GM21390 (cell line): ENCODE measurements around the gene TEKT5.
"Not testable (repeated sequence)": the region's sequence is repeated elsewhere in the genome, so short reads cannot be mapped to it uniquely, and the experiment has no call there.

Experiments
- ATAC-seq: cut with Tn5 transposase; IDR thresholded peaks from one replicate; pipeline ENCODE4 v1.9.1; 2021; ENCODE audit not compliant: unreplicated experiment

The TEKT5 gene

DNA sequence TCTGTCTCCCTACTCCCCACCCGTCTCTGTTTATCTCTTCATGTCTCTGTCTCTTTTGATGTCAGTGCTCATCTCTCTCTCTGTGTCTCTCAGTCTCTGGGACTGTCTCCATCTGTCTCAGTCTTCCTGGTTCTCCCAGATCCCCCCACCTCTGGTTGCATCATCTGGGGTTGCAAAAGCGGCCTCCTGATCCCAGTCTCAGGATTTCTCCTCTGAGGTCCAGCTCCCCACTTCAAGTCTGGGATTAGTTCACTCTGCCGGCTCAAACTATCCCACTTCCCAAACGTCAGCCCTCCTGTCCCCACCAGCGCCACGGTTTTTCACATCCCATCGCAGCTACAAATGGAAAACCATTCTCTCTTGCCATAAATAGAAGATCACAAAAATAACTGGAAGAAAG lies 9.0 kb downstream of the TEKT5 start:
- ATAC-seq: no peak

DNA sequence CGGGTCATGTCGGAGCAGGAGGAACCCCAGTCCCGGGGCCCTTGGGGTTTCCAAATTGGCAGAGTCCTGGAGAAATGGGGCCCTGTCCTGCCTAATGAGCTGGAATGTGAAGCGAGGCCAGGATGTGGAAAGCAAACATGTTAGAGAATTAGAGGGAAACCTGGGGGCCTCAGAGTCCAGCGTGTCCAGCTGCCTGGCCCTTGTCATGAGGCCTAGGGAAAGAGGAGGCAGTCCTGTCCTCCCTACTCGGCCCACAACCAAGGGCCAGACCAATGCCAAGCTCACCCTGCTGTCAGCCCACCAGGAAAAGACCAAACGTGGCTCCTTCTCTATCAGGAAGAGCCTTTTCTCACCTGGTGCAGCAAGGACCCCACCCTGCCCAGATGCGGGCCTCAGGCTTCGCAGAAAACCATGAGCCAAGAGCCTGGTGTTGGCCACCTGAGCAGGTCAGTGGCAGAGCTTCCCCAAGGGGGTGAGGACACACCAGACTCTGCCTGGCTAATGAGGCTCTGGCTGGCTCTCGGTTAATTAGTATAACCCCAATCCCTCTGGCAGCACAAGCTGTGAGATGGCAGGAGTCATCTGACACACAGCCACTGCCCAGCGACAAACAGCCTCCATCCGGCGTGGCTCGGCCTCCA lies 10.1 kb downstream of the TEKT5 start:
- ATAC-seq: no peak

DNA sequence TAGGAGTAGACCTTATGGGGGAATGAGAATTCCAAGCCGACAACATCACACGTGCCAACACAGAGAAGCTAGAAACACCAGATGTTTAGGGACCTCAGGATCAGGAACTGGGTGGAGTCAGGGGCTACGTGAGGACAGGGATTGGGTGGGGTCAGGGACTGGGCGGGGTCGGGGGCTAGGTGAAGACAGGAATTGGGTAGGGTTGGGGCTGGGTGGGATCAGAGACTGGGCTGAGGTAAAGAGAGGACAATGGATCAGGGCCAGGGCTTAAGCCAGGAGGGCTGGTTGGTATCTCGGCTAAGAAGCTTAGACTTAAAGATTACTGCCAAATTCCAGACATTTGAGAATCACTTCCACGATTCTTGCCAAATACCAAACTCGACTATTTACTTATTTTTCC lies 11.6 kb downstream of the TEKT5 start:
- ATAC-seq: no peak

DNA sequence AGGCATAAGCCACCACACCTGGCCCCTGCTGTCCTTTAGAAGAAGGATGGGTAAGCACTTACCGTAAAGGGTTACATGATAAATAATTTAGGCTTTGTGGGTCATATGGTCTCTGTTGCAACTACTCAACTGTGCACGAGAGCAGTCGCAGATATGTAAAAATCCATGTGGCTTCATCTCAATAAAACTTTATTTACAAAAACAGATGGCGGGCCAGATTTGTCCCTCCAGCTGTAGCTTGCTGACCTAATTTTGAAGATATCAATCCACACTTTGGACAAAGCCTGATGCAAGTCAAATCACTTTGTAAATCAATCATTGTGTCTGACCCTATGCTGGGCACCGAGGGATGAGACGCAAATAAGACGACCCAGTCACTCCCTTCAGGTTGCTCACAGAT lies 12.1 kb downstream of the TEKT5 start:
- ATAC-seq: no peak

DNA sequence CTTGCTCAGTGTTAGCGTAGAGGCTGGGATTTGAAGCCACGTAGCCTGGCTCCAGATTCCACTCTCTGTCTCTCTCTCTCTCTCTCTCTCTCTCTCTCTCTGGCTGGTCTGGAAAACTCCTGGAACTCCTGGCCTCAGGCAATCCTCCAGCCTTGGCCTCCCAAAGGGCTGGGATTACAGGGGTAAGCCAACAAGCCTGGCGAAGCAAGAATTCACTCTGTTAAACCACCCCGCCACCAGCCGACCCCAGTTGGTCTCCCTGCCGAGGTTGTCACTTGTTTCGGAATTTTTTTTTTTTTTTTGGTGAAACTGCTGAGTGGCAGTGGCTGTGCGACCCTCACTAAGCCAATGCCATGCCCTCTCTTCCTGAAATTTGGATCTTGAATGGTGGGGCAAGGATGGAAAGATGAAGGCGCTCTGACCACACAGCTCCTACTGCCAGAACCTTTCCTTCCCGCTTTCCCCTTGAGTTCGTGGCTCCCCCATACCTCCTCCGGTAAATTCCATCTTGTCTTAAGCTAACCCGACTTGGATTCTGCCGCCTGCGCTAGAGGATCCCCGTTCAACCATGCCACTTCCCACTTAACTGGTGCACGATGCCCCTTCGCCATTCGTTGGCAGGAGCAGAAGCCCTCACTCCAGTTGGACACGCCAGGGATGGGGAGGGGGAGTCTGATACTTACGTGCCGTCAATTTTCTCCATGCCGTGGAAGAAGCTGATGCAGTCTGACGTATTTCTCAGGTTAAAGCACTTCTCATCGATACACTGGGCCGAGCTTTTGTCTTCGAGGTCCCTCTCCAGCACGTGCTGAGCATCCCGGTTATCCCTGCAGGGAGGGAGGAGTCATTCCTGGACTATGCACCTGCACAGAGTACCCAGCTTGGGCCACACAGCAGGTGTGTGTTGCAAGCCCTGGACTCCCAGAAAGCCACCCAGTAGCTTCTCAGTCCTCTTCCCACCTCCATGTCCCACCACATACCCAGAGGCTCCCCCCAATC lies 13.1 kb downstream of the TEKT5 start:
- no peak for ATAC-seq

DNA sequence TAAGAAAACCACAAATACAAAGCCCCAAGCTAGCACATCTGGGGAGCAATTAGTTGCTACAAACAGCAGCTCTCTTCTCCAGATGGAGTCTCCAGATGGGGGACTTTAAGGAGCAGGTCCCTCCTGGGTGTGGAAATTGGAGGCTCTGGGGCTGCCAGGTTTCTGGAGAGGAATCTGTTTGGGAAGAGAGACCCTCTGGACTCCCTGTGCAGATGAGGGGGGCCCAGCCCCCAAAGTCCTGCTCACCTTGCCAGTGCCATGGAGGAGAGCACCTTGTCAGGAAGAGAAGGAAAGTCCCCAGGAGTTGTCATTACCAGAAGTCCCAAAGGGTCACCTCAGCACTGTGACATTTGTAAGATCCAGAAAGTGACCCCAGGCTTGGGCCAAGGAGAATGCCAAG lies 14.8 kb downstream of the TEKT5 start:
- no peak for ATAC-seq

DNA sequence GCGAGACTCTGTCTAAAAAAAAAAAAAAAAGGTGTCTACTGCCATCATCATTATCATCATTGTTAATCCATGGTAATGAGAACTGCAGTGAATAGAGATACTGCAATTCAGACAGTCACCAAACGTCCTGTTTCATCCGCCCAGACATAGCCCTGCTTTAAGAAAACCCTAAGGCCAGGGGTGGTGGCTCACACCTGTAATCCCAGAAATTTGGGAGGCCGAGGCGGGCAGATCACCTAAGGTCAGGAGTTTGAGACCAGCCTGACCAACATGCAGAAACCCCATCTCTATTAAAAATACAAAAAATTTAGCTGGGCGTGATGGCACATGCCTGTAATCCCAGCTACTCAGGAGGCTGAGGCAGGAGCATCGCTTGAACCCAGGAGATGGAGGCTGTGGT lies 15.3 kb downstream of the TEKT5 start:
- not testable (repeated sequence) for ATAC-seq

DNA sequence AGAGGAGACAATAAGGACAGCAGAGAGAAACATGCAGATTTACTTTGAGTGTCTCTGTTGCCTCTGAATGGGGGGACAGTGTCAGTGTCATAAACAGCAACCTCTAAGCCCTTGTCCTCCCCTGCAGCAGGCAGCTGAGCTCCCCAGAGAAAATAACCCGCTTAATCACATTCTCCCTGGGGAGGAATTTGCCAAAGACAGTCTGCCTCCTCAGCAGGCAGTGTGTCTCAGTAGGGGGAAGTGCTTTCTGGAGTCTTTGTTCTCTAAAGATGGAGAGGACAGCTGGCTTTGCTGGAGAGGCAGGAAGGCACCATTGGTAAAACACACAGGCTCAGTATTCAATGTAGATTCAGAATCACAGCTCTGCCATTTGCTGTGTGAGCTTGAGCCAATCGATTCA lies 16.1 kb downstream of the TEKT5 start:
- no peak for ATAC-seq

DNA sequence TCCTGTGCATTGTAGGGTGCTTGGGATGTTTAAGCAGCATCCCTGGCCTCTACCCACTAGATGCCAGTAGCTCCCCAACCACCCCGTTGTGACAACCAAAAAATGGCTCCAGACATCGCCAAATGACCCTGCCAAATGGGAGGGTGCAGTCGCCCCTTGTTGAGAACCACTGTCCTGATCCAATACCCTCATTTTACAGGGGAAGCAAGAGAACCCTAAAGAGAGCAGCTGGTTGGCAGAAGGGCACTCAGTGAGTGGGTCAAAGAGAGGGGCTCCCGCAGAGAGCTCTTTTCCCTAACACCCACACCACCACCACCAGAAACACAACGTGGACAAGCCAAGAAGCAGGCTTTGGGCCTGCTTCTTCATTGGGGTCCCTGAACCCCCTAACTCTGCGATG lies 18.4 kb downstream of the TEKT5 start:
- ATAC-seq: no peak

DNA sequence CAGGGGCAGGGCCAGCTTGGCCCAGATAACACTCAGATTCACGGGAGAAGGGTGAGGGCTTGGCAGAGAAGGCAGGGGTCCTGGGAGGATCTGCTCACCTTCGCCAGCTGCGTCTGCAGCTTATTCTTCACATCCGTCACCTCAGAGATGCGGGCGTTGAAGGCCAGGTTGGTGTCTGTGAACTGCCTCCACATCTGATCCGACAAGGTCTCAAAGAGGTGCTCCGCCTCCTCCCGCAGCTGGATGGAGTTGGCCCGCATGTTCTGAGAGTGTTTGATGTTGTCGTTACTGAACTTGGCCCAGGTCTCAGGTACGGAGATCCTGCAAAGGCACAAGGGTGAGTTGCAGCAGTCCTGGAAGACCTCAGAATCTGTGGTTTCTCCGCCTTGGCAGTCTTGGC lies 18.9 kb downstream of the TEKT5 start:
- ATAC-seq: no peak

DNA sequence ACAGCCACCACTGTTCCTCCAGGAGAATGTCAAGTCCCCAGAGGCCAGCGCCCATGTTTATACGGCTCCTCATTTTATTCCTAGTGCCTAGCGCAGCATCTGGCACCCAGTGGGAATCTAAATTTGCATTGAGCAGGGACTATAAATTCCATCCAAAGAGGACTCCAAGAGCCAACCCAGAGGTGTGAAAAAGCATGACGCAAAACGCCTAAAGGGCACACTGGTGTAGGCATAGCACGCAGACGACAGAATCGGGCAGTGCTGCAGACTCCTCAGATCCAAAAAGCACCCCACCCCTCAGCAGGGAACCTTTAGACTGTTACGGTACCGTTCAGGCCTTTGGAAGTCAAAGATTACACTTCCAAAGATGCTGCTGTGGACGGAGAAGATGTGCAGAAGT lies 19.5 kb downstream of the TEKT5 start:
- no peak for ATAC-seq

DNA sequence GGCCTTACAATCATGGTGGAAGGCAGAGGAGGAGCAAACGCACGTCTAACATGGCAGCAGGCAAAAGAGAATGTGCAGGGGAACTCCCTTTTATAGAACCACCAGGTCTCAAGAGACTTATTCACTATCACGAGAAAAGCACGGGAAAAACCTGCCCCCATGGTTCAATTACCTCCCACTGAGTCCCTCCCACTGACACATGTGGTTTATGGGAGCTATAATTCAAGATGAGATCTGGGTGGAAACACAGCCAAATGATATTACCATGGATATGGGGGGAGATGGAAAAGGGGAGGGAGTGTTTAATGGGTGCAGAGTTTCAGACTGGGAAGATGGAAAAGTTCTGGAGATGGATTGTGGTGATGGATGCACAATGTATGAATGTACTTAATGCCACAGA lies 23.0 kb downstream of the TEKT5 start:
- ATAC-seq: no peak

DNA sequence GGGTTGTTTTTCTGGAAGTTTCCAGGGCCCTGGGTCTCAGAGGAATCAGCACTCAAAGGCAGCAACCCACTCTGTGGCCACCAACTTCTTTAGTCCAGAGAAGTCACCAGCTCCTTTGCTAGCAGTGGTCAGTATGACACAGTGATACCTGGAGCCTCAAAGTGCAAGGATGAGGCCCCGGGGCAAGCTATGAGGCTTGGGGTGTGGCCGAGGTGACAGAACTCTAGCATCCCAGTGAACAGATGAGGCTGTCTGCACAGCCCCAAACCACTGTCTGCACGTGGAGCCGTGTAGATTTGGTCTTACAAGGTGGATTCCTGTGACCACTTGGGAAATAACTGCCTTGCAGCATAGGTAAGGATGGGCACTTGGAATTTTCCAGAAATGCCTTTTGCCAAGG lies 24.9 kb downstream of the TEKT5 start:
- ATAC-seq: no peak

DNA sequence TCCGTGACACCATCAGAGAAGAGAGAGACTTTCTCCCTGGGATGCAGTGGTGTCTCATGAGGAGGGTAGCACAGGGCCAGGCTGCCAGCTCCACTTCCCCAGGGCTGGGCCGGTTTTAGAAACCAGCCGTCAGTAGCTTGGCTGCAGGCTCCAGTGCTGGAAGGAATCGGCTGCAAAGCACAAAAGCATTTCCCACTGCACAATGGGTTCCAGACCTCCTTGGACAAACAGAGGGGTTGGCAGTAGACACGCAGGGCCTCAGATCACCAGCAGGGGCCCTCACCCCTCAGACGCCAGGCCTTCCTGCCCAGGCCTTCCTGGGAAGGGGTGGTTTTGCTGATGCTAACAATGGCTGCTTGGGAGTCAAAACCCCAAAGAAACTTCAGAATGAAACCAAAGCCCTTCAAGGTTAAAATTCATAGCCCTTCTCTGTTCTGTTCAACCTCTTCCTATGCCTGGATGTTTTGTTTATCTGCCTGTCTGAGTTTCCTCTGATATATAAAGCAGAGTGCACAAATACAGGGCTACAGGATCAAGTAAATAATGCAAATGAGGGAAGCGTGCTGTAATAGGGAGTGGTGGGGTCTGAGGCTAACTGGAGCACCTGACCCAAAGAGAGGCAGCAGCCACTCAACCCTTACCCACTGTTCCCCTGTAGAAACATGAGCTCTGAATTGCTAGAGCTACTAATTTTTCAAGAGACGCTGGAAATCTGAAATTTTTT lies 26.2 kb downstream of the TEKT5 start:
- no peak for ATAC-seq

DNA sequence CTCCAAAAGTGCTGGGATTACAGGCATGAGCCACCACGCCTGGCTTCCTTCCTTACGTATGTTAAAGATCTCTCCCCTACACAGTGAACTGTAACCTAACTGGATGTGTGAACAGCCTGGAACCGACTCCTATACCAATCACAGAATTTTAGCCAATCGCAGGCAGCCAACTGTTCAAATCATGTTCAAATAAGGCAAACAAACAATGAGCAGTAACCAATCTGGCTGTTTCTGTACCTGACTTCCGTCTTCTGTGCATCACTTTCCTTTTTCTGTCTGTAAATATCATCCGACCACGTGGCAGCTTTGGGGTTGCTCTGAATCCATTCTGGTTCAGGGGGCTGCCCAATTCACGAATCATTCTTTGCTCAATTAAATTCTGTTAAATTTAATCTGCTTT lies 27.5 kb downstream of the TEKT5 start:
- no peak for ATAC-seq

DNA sequence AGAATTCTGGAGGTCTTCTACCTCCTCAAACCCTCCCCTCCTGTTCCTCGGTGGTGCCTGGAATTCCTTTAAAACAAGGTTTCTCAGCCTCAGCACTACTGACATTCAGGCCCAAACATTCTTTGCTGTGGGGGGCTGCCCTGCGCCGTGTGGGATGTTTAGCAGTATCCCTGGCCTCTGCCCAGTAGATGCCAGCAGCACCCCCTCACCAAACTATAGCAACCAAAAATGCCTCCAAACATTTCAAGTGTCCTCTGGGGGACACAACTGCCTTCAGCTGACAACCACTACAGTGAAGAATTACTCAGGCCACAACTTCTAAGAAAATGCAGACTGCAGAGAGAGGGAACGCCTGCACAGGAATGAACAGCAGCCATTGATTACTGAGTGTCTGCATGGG lies 28.4 kb downstream of the TEKT5 start:
- no peak for ATAC-seq

DNA sequence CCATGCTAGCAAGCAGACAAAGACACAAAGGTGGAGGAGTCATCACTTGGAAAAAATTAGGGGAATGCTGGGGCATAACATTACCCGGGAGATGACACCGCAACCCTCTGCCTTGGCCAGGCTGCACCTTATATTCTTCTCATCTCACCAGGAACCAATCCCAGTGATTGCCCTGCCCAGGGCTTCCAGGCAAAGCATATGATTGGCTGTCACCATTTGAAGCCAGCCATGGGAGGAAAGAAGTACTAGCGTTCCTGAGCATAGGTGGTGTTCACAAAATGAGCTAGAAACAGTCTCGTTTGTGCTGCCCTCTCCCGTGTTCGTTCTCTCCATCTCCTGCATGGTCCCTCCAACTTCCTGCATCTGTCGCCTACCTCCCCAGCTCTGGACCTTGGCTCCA lies 29.6 kb downstream of the TEKT5 start:
- no peak for ATAC-seq

DNA sequence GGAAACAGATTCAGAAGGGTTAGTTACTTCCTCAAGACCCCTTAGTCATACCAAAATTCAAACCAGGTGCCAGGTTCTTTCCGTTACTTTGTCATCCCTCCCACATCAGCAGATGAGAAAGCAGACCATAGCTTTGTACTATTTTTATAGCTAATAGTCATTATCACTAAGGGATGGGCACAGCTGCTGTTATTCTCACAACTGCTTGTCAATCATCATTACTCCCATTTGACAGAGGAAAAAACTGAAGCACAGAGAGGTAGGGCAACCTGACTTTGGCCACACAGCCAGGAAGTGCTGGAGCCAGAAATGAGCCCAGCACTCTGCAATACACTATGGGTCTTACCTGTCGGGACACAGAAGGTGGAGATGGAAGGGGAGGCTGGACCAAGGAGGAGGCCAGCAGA lies 30.0 kb downstream of the TEKT5 start:
- ATAC-seq: no peak

DNA sequence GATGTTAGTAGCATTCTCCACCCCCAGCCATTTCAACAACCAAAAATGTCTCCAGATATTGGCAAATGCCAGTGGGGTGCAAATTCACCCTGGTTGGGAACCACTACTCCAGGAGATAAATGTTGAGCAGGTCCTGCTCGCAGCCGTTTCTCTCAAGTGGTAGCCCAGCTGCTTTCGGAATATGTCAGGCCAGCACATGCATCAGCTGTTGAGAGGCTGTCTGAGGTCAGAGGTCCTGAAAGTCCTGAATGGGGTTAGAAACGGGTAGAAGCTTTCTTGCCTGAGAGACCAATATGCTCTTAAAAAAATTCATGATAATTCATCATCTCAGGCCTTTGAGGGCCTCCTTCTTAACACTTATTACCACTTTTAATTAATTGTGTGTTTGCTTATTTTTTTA lies 31.0 kb downstream of the TEKT5 start:
- ATAC-seq: no peak

DNA sequence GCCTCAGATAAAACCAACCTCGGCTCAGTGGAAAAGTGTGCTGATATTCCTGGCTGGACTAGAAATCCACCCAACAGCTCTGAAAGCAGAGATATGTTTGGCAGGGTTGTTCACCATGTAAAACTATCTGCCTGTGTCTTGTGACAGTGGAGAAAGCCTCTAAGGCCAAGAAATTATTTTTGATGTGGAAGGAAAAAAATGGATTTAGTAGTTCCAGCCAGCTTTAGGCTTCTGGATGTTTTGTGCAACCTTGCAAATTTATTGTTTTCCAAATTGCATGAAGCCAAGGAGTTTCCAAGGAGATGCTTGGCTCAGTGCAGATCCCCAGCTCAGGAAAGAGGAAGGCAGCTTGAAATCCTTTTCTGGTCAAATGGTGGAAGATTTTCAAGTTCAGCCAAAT lies 31.6 kb downstream of the TEKT5 start:
- no peak for ATAC-seq

DNA sequence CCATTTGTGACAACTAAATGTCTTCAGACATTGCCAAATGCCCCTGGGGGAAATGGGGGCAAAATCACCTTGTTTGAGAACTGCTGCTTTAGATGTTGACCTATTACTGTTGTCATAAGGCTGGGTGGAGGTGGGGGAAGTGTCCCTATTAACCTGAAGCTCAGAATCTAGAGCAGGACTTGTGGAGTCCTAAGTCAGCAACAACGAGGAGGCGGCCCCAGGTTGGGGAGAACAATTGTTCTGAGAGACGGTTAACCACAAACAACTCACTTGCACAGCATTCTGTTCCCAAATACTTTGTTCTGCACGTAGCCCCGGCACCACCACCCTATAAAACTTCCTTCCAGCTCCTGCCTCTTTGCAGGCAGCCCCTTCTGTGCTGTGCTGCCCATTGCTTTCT lies 32.5 kb downstream of the TEKT5 start:
- no peak for ATAC-seq

DNA sequence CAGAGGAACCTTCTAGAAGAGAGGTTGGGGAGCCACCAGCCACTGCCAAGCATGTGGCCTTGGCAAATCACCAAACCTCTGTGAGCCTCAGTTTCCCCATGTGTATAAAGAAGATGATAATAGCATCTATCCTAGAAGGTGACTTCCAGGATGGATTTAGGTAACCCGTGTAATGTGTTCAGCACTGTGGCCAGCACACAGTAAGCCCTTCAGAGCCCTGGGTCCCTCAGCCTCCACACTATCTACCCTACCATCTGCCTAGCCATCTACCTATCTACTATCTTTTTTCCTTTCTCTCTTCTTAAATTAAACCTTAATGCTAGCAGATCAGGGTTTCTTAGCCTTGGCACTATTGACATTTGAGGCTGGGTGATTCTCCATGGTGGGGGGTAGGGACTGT lies 33.0 kb downstream of the TEKT5 start:
- ATAC-seq: no peak
